CD4-positive, alpha-beta T cell (primary cell): ENCODE measurements around the gene CFAP70. TPM values are rescaled to one million over a fixed set of nuclear protein-coding genes. Genes with fewer than 3 reads are reported as not detected.

ENCODE experiments used
- ATAC-seq: fragments of 200-7000 bp; cut with Tn5 transposase; one replicate; pipeline ENCODE4 v1.10.0; 2022; ENCODE audit warnings: mild to moderate bottlenecking; ENCODE audit not compliant: poor library complexity
- CTCF ChIA-PET: fragments of 350-600 bp; sonication (Branson Sonifier 250); formaldehyde crosslinking; loops from one replicate; lab custom pipeline; 2021; ENCODE audit warnings: antibody characterized with exemption, inconsistent platforms; lab: Charles Lee
- POLR2A ChIA-PET: fragments of 350-600 bp; sonication (Branson Sonifier 250); formaldehyde crosslinking; loops from one replicate; lab custom pipeline; 2021; ENCODE audit warnings: antibody characterized with exemption, inconsistent platforms; lab: Charles Lee
- DNase-seq, 14 experiments: peaks; one replicate each; pipeline ENCODE4 v3.0.0-alpha.2; 2013 to 2020; ENCODE audit warnings: mixed read lengths in 2 of 14
- H3K27ac ChIP-seq, 2 donors: one replicate each; pipeline versions ENCODE4 v1.5.1 to v1.7.0; 2013; ENCODE audit warnings: low read length in 2 of 2, low read depth in 1 of 2, mild to moderate bottlenecking in 1 of 2
- H3K27me3 ChIP-seq, 2 experiments: 1 replicate in 1 of 2; 2 replicates in 1 of 2; pipeline versions ENCODE4 v1.6.1 to v1.7.0; 2013; ENCODE audit warnings: low read length in 2 of 2, control low read depth in 1 of 2, mild to moderate bottlenecking in 1 of 2, moderate library complexity in 1 of 2; ENCODE audit not compliant: insufficient read depth in 2 of 2, control insufficient read depth in 1 of 2
- H3K36me3 ChIP-seq: one replicate; pipeline ENCODE4 v1.6.1; 2013; ENCODE audit warnings: low read length, control low read depth; ENCODE audit not compliant: insufficient read depth
- H3K4me1 ChIP-seq: one replicate; pipeline ENCODE4 v1.6.1; 2013; ENCODE audit warnings: low read length, control low read depth; ENCODE audit not compliant: insufficient read depth
- H3K4me3 ChIP-seq: one replicate; pipeline ENCODE4 v1.5.1; 2013; ENCODE audit warnings: mild to moderate bottlenecking, low read length, moderate library complexity
- H3K9me3 ChIP-seq, 2 experiments: 1 replicate in 1 of 2; 2 replicates in 1 of 2; pipeline versions ENCODE4 v1.6.1 to v1.7.0; 2013; ENCODE audit warnings: low read length in 2 of 2, mild to moderate bottlenecking in 2 of 2, control low read depth in 1 of 2, moderate library complexity in 1 of 2; ENCODE audit not compliant: control insufficient read depth in 1 of 2, insufficient read depth in 1 of 2
- H3K27ac Mint-ChIP-seq: one replicate; pipeline ENCODE4 v1.8.0; 2020; ENCODE audit warnings: mixed read lengths
- H3K27me3 Mint-ChIP-seq: one replicate; pipeline ENCODE4 v1.8.0; 2021; ENCODE audit warnings: mixed read lengths
- H3K36me3 Mint-ChIP-seq: one replicate; pipeline ENCODE4 v1.8.0; 2021; ENCODE audit warnings: low read depth, mixed read lengths
- H3K4me1 Mint-ChIP-seq: one replicate; pipeline ENCODE4 v1.8.0; 2021; ENCODE audit warnings: low read depth, mixed read lengths
- H3K4me3 Mint-ChIP-seq: one replicate; pipeline ENCODE4 v1.8.0; 2020; ENCODE audit warnings: mild to moderate bottlenecking, mixed read lengths
- H3K9me3 Mint-ChIP-seq: one replicate; pipeline ENCODE4 v1.8.0; 2020; ENCODE audit warnings: mixed read lengths
- CTCF ChIP-seq: fragments of 200-600 bp; IDR thresholded peaks from one replicate; pipeline ENCODE4 v1.8.0; 2022; ENCODE audit warnings: antibody characterized with exemption, mild to moderate bottlenecking
- intact Hi-C, 2 experiments: fragments of 100-400 bp; cut with DNase I in 1 of 2; cut with micrococcal nuclease in 1 of 2; formaldehyde crosslinking; loops; one replicate each; pipeline versions ENCODE4 v1.15.1 to v1.9.0; 2023 to 2025; cut with DNase I, micrococcal nuclease
- total RNA-seq, 174 experiments: library from RNA in 2 of 174; stranded (reverse) in 2 of 174; gene quantifications; one replicate each; pipeline ENCODE4 v1.2.3 and lab custom pipeline; 2021 to 2026

The CFAP70 gene
- total RNA-seq, 2 experiments from 2014 or later = 2.6 TPM

- ATAC-seq = no peak
- no peak overlapping the region for H3K27ac ChIP-seq
- ChIA-PET CTCF (no interaction called here), POLR2A (interaction anchor here (0.9 to 3.0 kb wide), 4 partner anchors 56 to 139 kb away, joined by 4 to 18 read pairs (median 8); partner anchors contain the start of genes ANXA7, DNAJC9, MRPS16 and PPP3CB)
- Mint-ChIP-seq H3K27ac (peak overlapping the region; percentile 40), H3K4me3 (peak overlapping the region; percentile 74), H3K9me3 (no peaks in the 10 kb centered on the region), H3K27me3 (no peaks in the 10 kb centered on the region), H3K36me3 (peaks cover 6% of the 10 kb centered on the region), H3K4me1 (peaks cover 24% of the 10 kb centered on the region)
- peaks cover 7% of the 10 kb centered on the region for H3K4me1 ChIP-seq
- no peaks in the 10 kb centered on the region for H3K9me3 ChIP-seq
- no peak overlapping the region for H3K4me3 ChIP-seq
- no peaks in the 10 kb centered on the region for H3K27me3 ChIP-seq
- TF ChIP-seq CTCF = no peak
- DNase-seq = no peak
- H3K36me3 ChIP-seq = no peaks in the 10 kb centered on the region
- intact Hi-C loops = loop anchor here in 1 of 2 experiments (5.0 kb wide), 3 partner anchors 105 to 270 kb away; partner anchors contain the start of genes MRPS16 and P4HA1
Measured at GRCh38 chr10:73357166-73357565, 1.5 kb downstream of the CFAP70 start.

- ATAC-seq = no peak
- Mint-ChIP-seq H3K4me1 (no peaks in the 10 kb centered on the region), H3K27ac (no peak overlapping the region), H3K27me3 (no peaks in the 10 kb centered on the region), H3K36me3 (no peaks in the 10 kb centered on the region), H3K9me3 (no peaks in the 10 kb centered on the region), H3K4me3 (no peak overlapping the region)
- no peak for DNase-seq
- Histone ChIP-seq H3K27ac (no peak overlapping the region), H3K4me1 (no peaks in the 10 kb centered on the region), H3K9me3 (no peaks in the 10 kb centered on the region), H3K27me3 (no peaks in the 10 kb centered on the region), H3K4me3 (no peak overlapping the region), H3K36me3 (no peaks in the 10 kb centered on the region)
- intact Hi-C loops = no loop called here
- ChIA-PET CTCF (no interaction called here), POLR2A (no interaction called here)
- TF ChIP-seq CTCF = no peak
Measured at GRCh38 chr10:73344269-73344668, 14.4 kb downstream of the CFAP70 start.

- CTCF ChIA-PET = interaction anchor here (0.6 kb wide), 1 partner anchor 80 kb away, joined by 3 read pairs; no protein-coding TSS in a partner anchor
Measured at GRCh38 chr10:73340121-73340520, 18.5 kb downstream of the CFAP70 start.

More at GRCh38 chr10:73340121-73340520, 18.5 kb downstream of the CFAP70 start:
- no peak overlapping the region for H3K4me3 Mint-ChIP-seq
- Histone ChIP-seq H3K4me3 (no peak overlapping the region), H3K9me3 (no peaks in the 10 kb centered on the region), H3K27ac (no peak overlapping the region), H3K27me3 (no peaks in the 10 kb centered on the region), H3K36me3 (no peaks in the 10 kb centered on the region), H3K4me1 (no peaks in the 10 kb centered on the region)
- no peaks in the 10 kb centered on the region for H3K4me1 Mint-ChIP-seq
- POLR2A ChIA-PET = interaction anchor here (0.5 kb wide), 1 partner anchor 234 kb away, joined by 3 read pairs; no protein-coding TSS in a partner anchor
- H3K9me3 Mint-ChIP-seq = no peaks in the 10 kb centered on the region
- H3K27ac Mint-ChIP-seq = no peak overlapping the region
- H3K36me3 Mint-ChIP-seq = no peaks in the 10 kb centered on the region
- TF ChIP-seq CTCF = no peak
- DNase-seq (no peak), ATAC-seq (no peak)
- H3K27me3 Mint-ChIP-seq = no peaks in the 10 kb centered on the region
- intact Hi-C loops = no loop called here
